ENCODE data around the gene RNF113A.
"Not testable (repeated sequence)": the region's sequence is repeated elsewhere in the genome, so short reads cannot be mapped to it uniquely, and the experiment has no call there.

Gene RNF113A

GRCh38 chrX:119833905-119834304, 37.6 kb downstream of the RNF113A start:
- no peak for DNase-seq (ENCODE audit: low read depth in 2 of 2)

- DNase-seq (ENCODE audit: low read depth in 2 of 2) = no peak
Observed at GRCh38 chrX:119828446-119828845, 43.1 kb downstream of the RNF113A start.

- DNase-seq (ENCODE audit: low read depth in 2 of 2) = no peak
Observed at GRCh38 chrX:119826399-119826959, 45.1 kb downstream of the RNF113A start.

GRCh38 chrX:119824221-119824620, 47.3 kb downstream of the RNF113A start:
- not testable (repeated sequence) for DNase-seq (ENCODE audit: low read depth in 2 of 2)

- DNase-seq (ENCODE audit: low read depth in 2 of 2) = not testable (repeated sequence)
Observed at GRCh38 chrX:119821703-119822102, 49.8 kb downstream of the RNF113A start.

Measured in stimulated activated CD8-positive, alpha-beta memory T cell treated with anti-CD3 and anti-CD28 coated beads, Interleukin-2, amount 100 ng/mL, for 1 hour (primary cell).